ENCODE measurements around the gene RPUSD1.
"Not testable (repeated sequence)": the region's sequence is repeated elsewhere in the genome, so short reads cannot be mapped to it uniquely, and the experiment has no call there.

RPUSD1 gene

DNA sequence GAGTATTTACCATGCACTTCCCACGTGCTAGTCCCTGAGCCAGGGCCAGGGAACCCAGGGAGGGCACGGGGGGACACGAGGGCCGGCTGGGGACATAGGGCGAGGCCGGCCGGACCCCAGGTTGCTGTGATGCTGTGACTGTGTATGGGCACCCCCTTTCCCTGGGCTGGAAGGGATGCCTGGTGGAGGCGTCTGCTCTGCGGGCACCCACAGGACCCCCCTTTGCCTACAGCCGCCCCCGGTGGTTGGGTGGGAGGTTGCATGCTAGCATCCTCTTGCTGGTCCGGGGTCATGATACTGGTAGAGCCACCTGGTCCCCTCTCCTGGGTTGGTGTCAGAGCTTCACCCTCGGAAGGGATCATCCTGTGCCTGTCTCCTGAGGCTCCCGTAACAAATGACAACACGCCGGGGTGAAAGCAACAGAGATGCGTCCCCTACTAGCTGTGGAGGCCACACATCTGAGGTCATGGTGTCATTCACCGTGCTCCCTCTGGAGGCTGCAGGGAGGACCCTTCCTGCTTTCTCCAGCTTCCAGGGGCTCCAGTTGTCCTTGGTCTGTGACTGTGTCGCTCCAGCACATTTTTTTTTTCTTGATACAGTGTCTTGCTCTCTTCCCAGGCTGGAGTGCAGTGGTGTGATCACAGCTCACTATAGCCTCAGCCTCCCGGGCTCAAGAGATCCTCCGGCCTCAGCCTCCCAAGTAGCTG, 44.2 kb downstream of the RPUSD1 start:
- no peak for DNase-seq (ENCODE audit: low read depth)

DNA sequence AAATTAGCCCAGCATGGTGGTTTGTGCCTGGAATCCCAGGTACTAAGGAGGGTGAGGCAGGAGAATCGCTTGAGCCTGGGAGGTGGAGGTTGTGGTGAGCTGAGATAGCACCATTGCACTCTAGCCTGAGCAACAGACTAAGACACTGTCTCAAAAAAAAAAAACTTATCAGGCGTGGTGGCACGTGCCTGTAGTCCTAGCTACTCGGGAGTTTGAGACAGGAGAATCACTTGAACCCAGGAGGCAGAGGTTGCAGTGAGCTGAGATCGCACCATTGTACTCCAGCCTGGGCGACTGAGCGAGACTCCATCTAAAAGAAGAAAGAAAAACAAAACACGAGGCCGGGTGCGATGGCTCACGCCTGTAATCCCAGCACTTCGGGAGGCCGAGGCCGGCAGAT, 45.3 kb downstream of the RPUSD1 start:
- DNase-seq (ENCODE audit: low read depth): not testable (repeated sequence)

DNA sequence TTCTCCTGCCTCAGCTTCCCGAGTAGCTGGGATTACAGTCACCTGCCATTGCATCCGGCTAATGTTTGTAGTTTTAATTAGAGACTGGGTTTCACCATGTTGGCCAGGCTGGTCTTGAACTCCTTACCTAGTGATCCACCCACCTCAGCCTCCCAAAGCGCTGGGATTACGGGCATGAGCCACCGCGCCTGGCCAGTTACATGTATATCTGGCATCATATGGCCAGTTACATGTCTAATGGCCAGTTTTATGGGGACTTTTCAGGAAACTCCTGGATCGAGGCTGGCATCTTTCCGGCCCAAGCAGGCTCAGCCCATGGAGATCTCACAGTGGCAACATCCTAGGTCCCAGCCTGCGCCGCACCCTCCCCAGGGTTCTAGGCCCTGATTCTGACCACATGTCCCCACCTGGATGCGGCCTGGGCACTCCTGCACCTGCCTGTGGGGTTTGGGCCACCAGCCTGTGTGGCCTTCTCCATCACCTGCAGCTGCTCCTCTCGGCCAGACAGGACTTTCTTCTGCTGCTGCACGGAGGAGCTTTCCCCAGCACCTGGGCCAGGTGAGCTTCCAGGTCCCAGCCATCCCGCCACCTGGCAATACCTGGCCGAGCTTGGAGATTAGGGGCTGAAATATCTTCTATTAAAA, 46.1 kb downstream of the RPUSD1 start:
- no peak for DNase-seq (ENCODE audit: low read depth)

DNA sequence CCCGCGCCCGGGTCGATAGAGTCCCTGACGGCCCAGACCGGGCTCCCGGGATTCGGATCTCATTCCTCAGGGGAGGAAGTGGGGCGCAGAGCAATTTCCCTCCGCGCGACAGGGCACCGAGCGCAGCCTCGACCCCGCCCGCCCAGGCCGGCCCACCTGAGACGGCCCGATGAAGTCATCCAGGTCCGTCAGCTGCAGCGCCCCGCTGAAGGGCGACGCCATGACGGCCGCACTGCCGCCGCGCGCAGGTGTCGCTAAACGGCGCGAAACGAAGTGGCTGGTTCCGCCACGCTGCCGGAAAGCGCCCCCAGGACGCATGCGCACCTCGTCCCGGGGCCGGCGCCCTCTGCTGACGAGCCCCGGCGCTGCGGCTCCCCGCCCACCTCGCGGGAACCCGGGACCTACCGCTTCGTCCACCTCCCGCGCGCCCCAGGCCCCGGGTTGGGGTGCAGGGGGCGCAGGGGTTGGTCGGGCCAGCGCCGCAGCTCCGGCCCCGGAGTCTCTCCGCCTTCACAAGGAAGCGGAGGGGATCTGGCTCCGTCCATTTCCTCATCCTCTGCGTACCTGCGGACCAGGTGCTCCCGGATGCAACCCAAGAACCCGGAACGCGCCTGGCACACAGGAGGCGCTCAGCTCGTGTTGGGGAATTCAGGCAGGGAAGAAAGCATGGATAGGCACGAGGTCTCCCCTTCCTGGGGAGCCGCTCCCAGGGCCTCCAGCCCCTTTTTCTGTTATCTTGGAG, 47.2 kb downstream of the RPUSD1 start, which contains the start of gene CIAO3:
TSS of gene CIAO3 (minus strand) at position 234 of the 742 bp plus-strand sequence. CDS start at position 222, 12 bp downstream.
- peak; percentile 85 for DNase-seq (ENCODE audit: low read depth)

DNA sequence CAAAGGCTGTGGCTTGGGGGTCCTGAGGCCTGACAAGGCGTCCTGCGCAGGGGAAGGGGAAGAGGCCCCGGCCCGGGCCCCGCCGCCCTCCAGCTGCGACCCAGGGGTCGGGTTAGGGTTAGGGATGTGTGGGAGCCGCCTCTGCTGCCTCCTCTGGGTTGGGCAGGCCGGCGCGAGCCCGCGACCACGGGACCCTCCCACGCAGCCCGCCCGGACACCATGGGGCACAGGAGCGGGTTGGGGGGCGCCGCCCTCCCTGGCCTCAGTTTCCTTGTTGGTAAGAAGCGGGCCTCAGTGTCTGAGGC, 47.8 kb downstream of the RPUSD1 start:
- DNase-seq (ENCODE audit: low read depth): no peak

DNA sequence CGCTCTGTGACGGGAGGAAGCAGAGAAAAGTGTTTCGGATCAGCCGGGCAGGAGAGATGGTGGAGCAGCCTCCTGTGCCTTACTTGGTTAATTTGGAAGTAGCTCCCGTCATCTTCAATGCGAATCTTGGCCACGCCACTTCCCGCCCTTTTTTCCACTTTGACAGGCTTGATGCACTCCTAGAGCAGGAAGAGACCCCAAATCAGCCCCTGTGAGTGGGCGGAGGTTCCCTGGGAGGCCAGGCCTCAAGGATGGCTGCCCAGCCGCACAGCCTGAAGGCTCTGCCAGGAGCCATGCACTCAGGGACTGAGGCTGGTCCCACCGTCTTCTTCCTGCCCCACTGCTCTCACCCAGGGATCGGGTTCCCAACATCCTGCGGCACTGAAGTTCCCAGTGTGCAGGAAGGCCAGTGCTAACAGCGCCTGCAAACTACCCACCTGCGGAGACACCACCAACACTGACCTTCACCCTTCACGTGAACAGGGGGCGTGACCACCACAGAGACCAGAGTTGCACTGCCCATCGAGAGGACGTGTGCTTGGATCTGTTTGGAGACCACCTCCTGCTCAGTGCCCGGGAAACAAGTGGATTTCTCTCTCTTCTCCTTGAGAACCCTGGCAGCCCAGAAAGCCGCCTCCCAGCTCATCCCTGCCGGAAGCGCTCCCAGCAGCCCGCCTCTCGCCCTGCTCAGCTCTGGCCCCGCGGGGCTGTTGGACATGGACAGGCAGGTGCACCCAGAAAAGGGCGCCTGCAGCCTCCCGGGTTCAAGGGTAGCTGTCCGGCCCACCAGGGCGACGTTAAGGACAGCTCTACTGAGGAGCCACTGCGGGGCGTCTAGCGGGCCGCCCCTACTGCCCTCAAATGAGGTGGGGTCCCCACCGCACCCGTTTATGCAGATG, 48.4 kb downstream of the RPUSD1 start:
- no peak for DNase-seq (ENCODE audit: low read depth)

DNA sequence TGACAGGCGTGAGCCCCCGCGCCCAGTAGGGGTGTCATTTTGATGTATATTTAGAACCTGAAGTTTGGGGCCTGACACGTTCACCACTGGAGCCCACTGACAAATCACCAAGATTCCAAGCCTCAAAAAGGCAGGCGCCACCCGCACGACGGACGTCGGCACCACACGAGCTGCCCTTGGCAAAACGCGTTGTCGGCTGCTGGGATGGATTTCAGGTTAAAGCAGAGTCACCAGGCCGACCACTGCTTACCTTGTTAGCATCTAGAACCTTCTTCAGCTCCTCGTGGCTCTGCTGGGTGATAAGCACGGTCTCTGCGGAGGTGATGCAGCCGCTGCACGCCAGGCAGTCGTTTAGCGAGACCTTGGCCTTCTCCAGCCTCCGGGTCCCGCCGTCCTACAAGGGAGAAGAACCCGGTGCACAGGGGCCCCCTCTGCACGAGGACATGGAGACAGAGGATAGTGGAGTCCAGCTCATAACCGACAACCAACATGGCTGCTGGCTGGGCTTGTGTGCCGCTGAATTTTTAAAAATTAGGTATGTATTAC, 51.2 kb downstream of the RPUSD1 start:
- DNase-seq (ENCODE audit: low read depth): no peak

DNA sequence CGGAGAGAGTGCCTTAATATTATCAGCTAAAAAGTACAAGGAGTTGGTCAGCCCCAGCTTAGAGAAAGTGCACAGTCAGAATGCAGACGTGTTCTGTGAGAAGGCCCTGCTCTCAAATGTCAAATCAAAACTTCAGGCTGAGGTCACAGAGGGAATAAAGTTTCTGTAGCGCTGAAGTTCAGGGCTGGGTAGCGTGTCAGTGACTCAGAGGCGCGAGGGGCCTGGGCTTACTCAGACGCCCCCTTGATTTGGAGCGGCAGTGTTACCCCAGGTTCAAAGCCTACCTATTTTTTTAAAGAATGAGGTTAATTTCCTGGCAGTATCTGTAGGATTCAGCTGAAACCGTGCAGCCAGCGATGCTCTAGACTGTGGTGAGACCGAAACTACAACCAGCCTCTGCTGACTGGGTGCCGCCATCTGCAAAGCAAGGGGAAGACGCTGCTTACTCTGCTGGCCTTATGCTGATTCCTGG, 52.2 kb downstream of the RPUSD1 start:
- no peak for DNase-seq (ENCODE audit: low read depth)

DNA sequence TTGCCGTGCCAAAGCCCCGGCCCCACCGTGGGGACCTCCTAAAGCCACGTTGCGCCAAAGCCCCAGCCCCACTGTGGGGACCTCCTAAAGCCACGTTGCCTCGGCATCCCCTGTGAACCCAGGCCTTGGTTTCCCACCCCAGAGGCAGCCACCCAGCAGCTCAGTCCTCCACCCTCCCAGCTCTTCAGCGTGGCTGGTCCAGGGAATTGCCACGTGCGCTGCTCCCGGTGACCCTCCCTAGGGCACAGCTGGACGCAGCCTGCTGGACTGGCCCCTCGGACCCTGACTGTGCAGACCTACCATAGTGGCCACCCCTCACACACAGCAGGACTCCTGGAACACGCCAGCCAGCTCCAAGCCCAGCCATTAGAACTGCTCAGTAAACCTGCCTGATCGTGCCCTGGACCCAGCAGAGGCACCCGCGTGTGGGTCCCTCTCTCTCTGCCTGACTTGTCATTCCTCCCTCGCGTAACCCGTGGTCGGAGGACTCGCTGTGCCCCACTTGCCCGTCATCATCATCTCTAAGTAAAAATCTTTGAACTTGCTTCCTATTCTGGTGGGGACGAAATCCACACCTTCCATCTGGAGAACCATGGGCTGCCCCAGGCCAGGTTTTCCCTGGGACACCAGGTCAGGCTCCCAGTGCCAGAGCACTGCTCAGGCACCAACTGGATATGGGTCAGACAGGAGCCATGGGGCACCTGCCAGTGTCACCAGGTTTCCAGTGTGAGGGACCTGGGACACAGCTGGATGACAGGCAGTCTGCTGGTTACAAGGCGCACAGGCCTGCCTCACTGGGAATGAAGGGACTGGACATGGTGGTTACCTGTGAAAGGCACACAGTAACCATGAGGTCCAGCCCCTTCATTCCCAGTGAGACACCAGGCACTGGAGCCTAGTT, 53.0 kb downstream of the RPUSD1 start:
- no peak for DNase-seq (ENCODE audit: low read depth)
